TTC549 (cell line): ENCODE data around the gene ARL5B.
"Not testable (repeated sequence)": the region's sequence is repeated elsewhere in the genome, so short reads cannot be mapped to it uniquely, and the experiment has no call there.

Experiments
- FAIRE-seq: peaks from 2 replicates; lab custom pipeline; 2012; peaks lifted over from hg19 to GRCh38; lab: Jason Lieb, UNC

Gene ARL5B

GRCh38 chr10:18659125-18659818 is at the start of gene ARL5B:
Gene ARL5B (plus strand): TSS chr10:18659431. CDS start chr10:18659638, 207 bp downstream.
- peak; percentile 81 for FAIRE-seq

- FAIRE-seq = no peak
These were observed 48.7 kb upstream of the ARL5B start for GRCh38 chr10:18610517-18610916.

GRCh38 chr10:18611168-18611567 is 48.1 kb upstream of the ARL5B start:
- no peak for FAIRE-seq

- no peak for FAIRE-seq
These were observed 43.6 kb upstream of the ARL5B start for GRCh38 chr10:18615618-18616017.

- FAIRE-seq = no peak
These were observed 42.9 kb upstream of the ARL5B start for GRCh38 chr10:18616337-18616736.

- no peak for FAIRE-seq
These were observed 40.2 kb upstream of the ARL5B start for GRCh38 chr10:18619016-18619415.

- FAIRE-seq = no peak
These were observed 38.4 kb upstream of the ARL5B start for GRCh38 chr10:18620856-18621255.

GRCh38 chr10:18623671-18624070 is 35.6 kb upstream of the ARL5B start:
- FAIRE-seq = not testable (repeated sequence)

- FAIRE-seq = no peak
These were observed 33.3 kb upstream of the ARL5B start for GRCh38 chr10:18625886-18626285.

GRCh38 chr10:18627452-18628018 is 31.7 kb upstream of the ARL5B start:
- not testable (repeated sequence) for FAIRE-seq

- FAIRE-seq = not testable (repeated sequence)
These were observed 26.7 kb upstream of the ARL5B start for GRCh38 chr10:18632500-18632899.

GRCh38 chr10:18635995-18636394 is 23.2 kb upstream of the ARL5B start:
- no peak for FAIRE-seq

GRCh38 chr10:18637400-18637799 is 21.8 kb upstream of the ARL5B start:
- FAIRE-seq = not testable (repeated sequence)

- FAIRE-seq = not testable (repeated sequence)
These were observed 19.5 kb upstream of the ARL5B start for GRCh38 chr10:18639719-18640118.

- no peak for FAIRE-seq
These were observed 12.1 kb upstream of the ARL5B start for GRCh38 chr10:18647151-18647550.

GRCh38 chr10:18647945-18648344 is 11.3 kb upstream of the ARL5B start:
- FAIRE-seq = no peak

GRCh38 chr10:18649364-18649959 is 9.8 kb upstream of the ARL5B start:
- no peak for FAIRE-seq

- FAIRE-seq = no peak
These were observed 8.7 kb upstream of the ARL5B start for GRCh38 chr10:18650404-18650997.

GRCh38 chr10:18651324-18652007 is 7.8 kb upstream of the ARL5B start, which contains the start of gene NSUN6:
Gene NSUN6 (minus strand): TSS chr10:18651587. CDS start chr10:18651203, 384 bp downstream.
- peak; percentile 9 for FAIRE-seq

GRCh38 chr10:18653112-18653511 is 6.1 kb upstream of the ARL5B start:
- FAIRE-seq = no peak

GRCh38 chr10:18656724-18657123 is 2.5 kb upstream of the ARL5B start:
- no peak for FAIRE-seq

- no peak for FAIRE-seq
These were observed 733 bp upstream of the ARL5B start for GRCh38 chr10:18658271-18659124.
